ENCODE data around the gene HOXC10.

DNA sequence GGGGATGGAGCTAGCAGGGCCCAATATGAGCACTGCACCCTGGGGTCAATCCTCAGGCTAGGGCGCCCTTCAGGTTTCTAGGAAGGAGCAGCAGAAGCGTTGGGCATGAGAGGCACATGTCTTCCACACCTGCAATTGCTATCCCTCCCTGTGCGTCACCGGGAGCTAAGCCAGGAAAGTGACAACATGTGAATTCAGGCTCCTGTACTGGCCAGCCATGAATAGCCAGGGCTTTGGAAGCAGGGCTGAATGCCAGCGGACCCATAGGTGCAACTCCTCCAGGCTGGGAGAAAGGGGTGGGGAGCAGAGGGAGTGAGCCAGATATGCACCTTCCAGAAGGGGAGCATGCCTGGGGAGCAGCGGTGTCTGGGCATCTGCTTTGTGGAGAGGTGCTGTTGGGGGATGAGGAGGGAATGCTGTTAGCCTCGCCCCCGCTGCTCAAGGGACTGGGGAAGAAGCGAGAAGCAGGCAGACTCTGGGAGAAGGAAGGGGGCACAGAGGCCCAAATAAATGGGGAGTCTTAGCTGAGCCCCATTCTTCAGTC lies 54.0 kb downstream of the HOXC10 start:
- no peak for TF ChIP-seq POLR2A (IDR thresholded peaks at IDR 0.05)
- TF ChIP-seq, protein P1, sequence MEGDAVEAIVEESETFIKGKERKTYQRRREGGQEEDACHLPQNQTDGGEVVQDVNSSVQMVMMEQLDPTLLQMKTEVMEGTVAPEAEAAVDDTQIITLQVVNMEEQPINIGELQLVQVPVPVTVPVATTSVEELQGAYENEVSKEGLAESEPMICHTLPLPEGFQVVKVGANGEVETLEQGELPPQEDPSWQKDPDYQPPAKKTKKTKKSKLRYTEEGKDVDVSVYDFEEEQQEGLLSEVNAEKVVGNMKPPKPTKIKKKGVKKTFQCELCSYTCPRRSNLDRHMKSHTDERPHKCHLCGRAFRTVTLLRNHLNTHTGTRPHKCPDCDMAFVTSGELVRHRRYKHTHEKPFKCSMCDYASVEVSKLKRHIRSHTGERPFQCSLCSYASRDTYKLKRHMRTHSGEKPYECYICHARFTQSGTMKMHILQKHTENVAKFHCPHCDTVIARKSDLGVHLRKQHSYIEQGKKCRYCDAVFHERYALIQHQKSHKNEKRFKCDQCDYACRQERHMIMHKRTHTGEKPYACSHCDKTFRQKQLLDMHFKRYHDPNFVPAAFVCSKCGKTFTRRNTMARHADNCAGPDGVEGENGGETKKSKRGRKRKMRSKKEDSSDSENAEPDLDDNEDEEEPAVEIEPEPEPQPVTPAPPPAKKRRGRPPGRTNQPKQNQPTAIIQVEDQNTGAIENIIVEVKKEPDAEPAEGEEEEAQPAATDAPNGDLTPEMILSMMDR (IDR thresholded peaks at IDR 0.05) = no peak
- TF ChIP-seq POLR2AphosphoS5 (IDR thresholded peaks at IDR 0.05) = no peak
